Activated CD8-positive, alpha-beta memory T cell treated with anti-CD3 and anti-CD28 coated beads for 1 hour (primary cell): ENCODE measurements around the gene UST.
"Not testable (repeated sequence)": the region's sequence is repeated elsewhere in the genome, so short reads cannot be mapped to it uniquely, and the experiment has no call there.

ENCODE experiments used
- DNase-seq, 2 donors: peaks; one replicate each; pipeline ENCODE4 v3.0.0-alpha.2; 2020; ENCODE audit warnings: low read depth in 1 of 2; ENCODE audit errors: extremely low read depth in 1 of 2

The UST gene

GRCh38 chr6:148934961-148935360 is 188.1 kb downstream of the UST start:
- DNase-seq: no peak

- no peak for DNase-seq
These were observed 189.0 kb downstream of the UST start for GRCh38 chr6:148935705-148936435.

DNA sequence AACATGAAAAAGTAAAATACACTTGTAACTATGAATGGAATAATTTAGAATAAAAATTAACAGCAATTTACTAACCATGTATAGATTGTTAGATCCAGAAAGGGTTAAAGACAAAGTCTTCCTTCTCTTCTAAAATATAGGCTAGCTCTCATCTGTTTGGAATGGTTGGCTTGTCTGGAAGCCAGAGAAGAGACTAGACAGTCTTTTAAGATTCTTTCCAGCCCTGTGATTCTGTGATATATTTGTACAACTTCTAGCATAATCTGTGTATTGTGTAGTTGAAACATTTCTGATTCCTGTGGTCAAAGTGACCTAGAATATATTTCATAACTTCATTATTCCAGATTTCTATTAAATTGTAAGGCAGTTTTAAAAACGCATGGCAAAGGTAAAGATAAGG is 196.6 kb downstream of the UST start:
- DNase-seq: no peak

- no peak for DNase-seq
These were observed 197.8 kb downstream of the UST start for GRCh38 chr6:148944608-148945007.

GRCh38 chr6:148945301-148946021 is 198.6 kb downstream of the UST start:
- DNase-seq: no peak

GRCh38 chr6:148947621-148948444 is 201.0 kb downstream of the UST start:
- DNase-seq: peak; percentile 50 to 64

DNA sequence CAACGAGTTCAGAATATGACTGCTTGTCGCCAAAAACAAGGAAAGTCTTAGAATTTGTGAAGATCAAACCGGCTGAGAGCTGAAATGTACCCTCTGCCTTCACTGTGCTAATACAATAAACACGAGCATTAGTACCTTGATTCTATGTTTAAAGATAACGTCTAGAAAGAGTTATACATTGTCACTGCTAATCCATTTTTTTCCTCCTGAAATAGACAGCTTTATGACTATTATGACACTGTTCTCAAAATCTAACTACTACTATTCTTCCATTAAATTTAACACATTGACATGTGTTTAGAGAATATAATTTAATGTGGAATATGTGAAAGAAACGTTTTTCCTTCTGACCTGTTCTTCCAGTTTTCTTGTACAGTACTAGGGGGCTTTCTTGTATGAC is 204.8 kb downstream of the UST start:
- no peak for DNase-seq

DNA sequence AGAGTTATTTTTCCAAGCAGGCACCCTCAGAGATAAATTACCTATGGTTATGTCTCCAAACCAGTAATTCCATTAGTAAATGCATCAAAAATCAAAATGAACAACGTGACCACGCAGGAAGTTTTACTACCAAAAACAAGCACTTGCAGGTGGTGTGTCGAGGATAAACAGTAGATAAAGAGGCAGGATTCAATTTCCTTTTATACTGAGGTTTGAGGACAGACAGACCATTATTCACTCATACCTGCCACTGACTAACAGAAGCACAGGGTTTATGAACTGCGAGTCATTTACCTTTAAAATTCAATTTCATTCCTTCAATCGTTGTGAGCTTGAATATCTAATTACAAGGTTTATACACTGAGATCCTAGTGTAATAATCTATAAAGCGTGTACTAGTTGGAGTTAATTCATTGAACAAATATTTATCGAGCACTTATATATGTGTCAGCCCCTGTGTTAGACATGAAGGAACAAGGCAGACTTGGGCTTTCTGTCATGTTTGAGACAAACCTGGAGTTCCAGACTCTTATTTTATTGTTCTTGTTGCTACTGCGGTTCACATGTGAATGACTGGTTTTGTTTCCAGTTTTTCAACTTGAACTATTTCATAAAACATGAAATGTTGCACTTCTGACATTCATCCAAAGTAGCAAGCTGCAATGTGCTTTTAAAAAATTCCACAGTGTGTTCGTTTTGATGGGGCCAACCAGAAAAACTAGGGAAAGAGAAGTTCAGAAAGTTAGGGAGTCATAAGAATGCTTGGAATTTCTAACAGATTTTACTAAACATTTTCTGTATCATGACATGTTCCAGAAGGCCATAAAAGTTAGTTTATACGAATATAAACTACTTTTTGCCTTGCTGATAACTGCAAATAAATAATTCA is 205.6 kb downstream of the UST start:
- no peak for DNase-seq

GRCh38 chr6:148954461-148954860 is 207.6 kb downstream of the UST start:
- no peak for DNase-seq

DNA sequence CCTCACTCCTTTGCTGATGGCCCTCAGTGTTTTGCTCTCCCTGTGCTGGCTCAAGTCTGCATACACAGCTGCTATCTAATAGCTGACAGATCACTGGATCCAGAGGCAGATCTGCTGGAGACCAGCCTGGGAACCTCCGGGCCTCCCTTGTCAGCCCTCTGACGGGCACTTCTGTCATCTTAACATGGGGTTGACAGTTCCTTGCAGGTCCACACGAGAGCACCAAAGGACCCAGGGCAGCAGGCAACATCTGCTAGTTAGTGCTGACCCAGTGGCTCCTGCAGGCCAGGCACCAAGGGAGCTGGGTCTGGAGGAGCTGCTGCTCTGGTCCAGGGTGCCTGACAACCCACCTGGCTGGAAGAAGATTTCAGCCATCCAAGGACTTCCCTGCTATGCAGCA is 208.1 kb downstream of the UST start:
- no peak for DNase-seq

DNA sequence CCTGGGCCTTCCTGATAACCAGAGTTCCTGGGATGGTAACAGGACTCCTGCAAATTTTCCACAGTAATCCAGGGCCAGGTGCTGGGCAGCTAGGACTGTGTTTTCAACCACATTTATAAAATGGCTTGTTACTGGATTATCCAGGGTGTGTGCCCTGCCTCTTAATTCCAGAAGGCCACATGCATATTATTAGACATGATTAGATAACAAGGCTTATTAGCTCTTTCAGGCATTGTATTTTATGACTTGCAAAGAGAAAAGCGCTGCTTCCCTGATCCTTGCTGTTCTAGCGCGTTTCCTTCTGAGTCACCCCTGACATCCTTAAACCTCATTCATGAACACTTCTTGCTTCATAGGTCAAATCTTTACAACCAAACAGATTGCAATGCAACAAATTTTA is 208.6 kb downstream of the UST start:
- no peak for DNase-seq

- not testable (repeated sequence) for DNase-seq
These were observed 209.3 kb downstream of the UST start for GRCh38 chr6:148956163-148956562.

DNA sequence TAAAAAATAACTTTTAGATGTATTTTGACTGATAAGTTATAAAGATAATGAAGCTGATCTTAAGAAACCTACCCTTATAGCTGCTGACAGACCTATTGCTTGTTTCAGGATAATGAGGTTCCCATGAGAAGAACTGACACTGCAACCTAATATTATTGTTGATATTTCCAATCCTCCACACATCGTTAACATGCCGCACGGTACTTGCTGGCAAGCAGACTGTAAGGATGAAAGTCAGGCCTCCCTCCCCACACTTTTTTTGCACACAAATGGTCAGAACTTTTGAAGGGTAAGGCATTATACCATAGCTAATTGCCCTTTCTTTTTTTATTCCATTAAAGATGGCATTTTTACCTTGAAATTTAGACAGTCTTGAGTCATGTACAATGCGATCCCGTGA is 210.9 kb downstream of the UST start:
- no peak for DNase-seq

GRCh38 chr6:148959008-148959407 is 212.2 kb downstream of the UST start:
- DNase-seq: no peak

- no peak for DNase-seq
These were observed 212.7 kb downstream of the UST start for GRCh38 chr6:148959501-148959900.

DNA sequence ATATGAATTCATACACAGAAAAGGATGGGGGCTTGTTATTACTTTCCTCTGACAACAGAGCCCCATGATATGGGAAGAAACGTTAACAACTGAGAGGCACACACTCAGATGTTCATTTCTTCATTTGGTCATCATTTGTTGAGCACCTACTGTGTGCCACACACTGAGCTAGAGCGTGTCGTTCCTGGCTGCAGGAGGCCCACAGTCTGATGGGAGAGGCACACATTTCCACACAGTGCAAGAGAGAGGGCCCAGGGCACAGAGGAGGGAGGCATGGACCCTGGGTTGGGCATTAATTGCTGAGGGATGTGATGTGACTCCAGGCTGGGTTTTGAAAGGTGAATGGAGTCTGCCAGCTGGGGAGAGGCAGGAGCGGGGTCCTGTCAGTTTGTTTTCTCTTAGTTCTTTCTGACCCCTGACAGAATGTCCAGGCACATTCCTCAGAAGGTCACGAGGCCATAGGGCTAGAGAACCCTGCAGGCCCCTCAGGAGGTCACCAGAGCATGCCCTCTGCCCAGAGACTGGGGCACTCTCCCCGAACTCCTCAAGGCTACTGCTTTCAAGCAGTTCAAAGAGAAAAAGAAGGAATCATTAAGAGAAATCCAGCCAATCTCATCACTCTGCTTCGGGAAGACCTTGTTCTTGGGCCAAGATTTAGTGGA is 216.2 kb downstream of the UST start:
- DNase-seq: no peak

GRCh38 chr6:148963738-148964137 is 216.9 kb downstream of the UST start:
- DNase-seq: no peak

DNA sequence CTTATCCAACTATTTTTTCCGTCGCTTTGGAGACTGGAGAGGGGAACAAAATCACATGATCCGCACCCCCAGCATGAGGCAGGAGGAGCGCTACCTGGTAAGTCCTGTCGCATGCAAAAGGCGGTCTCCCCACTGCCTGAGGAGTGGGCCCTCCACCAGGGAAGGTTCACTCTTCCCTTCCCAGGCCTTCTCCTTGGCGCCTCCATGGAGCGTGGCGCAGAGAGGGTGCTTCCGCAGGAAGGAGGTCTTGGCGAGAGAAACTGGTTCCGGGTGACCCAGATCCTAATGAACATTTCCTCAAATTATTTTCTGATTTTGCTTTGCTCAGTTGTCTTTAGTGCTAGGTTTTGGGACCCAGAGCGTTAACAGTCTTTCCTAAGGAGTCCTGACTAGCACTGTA is 217.6 kb downstream of the UST start:
- no peak for DNase-seq

- no peak for DNase-seq
These were observed 218.5 kb downstream of the UST start for GRCh38 chr6:148965287-148965686.

DNA sequence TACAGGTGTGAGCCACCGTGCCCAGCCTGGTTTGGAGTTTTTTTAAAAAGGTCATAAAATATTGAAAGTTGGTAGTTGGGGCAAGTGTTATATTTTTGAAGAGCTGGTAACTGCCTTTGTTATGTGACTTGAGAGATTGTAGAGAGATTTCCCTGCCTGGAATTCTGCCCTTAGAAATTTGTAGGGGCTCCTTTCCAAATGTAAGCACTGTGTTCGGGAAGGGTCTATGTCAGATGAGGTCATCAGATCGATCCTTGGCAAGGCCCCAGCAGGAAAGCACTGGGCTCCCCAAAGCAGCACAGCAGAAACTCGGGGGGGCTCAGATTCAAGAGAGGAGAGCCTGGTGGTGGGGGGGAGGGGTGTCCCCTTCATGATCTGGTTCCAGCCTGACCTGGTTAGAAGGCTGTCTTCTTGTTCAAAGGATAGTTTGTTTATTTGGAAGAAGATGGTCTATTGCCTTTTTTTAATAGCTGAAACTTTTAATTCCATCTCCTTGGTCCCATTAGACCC is 220.2 kb downstream of the UST start:
- no peak for DNase-seq
